ENCODE measurements around the gene AK2. TPM values are rescaled to one million over a fixed set of nuclear protein-coding genes. Genes with fewer than 3 reads are reported as not detected.

The AK2 gene
- total RNA-seq, 1 donor from 2014 or later = 94.6 TPM

DNA sequence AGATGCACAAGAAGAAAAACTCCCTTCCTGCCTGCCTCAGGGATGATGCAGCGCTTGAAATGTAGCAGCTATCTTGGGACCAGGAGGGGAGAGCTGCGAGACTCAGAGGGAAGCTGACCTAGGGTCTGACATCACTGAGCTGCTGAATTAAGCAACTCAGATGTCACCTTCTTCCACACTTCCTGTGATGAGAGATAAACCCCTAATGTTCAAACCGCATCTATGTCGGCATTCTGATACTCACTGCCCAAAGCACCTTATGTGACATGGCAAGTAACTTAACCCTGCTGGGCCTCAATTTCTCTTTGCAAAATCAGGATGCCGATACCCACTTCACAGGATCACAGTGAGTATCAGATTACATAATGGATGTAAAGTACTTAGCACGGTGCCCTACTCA lies 9.1 kb upstream of the AK2 start:
- Mint-ChIP-seq H3K27ac (ENCODE audit: unreplicated experiment) (no peak overlapping the region), H3K4me3 (ENCODE audit: unreplicated experiment) (no peak overlapping the region), H3K27me3 (ENCODE audit: unreplicated experiment) (no peaks in the 10 kb centered on the region), H3K9me3 (ENCODE audit: unreplicated experiment) (no peaks in the 10 kb centered on the region), H3K36me3 (ENCODE audit: unreplicated experiment) (no peaks in the 10 kb centered on the region), H3K4me1 (ENCODE audit: unreplicated experiment) (peaks cover 16% of the 10 kb centered on the region)
- TF ChIP-seq, protein P1, sequence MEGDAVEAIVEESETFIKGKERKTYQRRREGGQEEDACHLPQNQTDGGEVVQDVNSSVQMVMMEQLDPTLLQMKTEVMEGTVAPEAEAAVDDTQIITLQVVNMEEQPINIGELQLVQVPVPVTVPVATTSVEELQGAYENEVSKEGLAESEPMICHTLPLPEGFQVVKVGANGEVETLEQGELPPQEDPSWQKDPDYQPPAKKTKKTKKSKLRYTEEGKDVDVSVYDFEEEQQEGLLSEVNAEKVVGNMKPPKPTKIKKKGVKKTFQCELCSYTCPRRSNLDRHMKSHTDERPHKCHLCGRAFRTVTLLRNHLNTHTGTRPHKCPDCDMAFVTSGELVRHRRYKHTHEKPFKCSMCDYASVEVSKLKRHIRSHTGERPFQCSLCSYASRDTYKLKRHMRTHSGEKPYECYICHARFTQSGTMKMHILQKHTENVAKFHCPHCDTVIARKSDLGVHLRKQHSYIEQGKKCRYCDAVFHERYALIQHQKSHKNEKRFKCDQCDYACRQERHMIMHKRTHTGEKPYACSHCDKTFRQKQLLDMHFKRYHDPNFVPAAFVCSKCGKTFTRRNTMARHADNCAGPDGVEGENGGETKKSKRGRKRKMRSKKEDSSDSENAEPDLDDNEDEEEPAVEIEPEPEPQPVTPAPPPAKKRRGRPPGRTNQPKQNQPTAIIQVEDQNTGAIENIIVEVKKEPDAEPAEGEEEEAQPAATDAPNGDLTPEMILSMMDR (IDR thresholded peaks at IDR 0.05) = no peak
- no peak for DNase-seq (ENCODE audit: extremely low spot score, unreplicated experiment)

DNA sequence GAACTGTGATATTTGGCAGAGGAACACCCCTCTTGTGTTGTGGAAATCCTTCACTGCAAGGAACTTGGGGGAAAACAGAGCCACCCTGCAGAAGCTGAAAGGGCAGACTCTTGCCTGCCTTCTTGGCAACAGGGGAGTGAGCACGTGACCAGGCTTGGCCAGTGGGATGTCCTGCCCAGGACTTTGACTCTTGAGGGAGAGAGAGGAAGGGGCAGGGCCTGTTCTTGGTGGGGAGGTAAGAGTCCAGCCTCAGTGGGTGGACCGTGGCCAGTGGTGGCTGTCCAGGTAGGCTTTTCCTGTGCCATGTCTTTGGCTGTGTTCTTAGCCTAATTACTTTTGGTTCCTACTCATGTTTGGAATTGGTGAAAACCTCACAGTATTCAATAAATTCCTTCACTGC lies 8.6 kb upstream of the AK2 start:
- TF ChIP-seq, protein P1 (IDR thresholded peaks at IDR 0.05) = no peak
- no peak overlapping the region for H3K4me3 Mint-ChIP-seq (ENCODE audit: unreplicated experiment)
- H3K36me3 Mint-ChIP-seq (ENCODE audit: unreplicated experiment) = no peaks in the 10 kb centered on the region
- DNase-seq (ENCODE audit: extremely low spot score, unreplicated experiment) = no peak
- H3K9me3 Mint-ChIP-seq (ENCODE audit: unreplicated experiment) = no peaks in the 10 kb centered on the region
- H3K27ac Mint-ChIP-seq (ENCODE audit: unreplicated experiment) = no peak overlapping the region
- H3K4me1 Mint-ChIP-seq (ENCODE audit: unreplicated experiment) = peaks cover 11% of the 10 kb centered on the region
- H3K27me3 Mint-ChIP-seq (ENCODE audit: unreplicated experiment) = no peaks in the 10 kb centered on the region

DNA sequence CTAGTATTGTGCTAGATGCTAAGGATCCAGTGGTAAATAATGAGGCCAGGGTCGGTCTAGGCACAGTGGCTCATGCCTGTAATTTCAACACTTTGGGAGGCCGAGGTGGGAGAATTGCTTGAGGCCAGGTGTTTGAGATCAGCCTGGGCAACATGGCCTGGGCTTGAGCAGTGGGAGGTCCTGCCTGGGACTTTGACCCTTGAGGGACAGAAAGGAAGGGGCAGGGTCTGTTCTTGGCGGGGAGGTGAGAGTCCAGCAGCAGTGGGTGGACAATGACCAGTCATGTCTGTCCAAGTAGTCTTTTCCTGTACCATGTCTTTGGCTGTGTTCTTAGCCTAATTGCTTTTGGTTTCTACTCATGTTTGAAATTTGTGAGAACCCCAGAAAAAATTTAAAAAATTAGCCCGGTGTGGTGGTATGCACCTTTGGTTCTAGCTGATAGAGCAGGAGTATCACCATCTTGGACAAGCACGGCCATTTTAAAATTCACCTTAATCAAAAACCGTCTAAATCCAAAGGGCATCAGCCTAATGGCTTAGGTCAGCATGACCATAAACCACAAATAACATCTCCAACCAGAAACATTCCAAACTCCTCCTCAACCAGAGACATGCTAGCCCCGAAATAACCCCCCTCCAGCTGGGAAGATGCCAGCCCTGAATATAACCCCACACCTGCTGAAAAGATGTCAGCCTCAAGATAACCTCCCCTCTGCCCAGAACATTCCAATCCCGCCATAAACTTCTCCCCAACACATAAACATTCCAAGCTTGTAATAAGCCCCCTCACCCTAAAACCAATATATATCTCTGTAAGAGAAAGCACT lies 6.8 kb upstream of the AK2 start:
- Mint-ChIP-seq H3K4me1 (ENCODE audit: unreplicated experiment) (peaks cover 7% of the 10 kb centered on the region), H3K9me3 (ENCODE audit: unreplicated experiment) (no peaks in the 10 kb centered on the region), H3K4me3 (ENCODE audit: unreplicated experiment) (no peak overlapping the region), H3K27ac (ENCODE audit: unreplicated experiment) (no peak overlapping the region), H3K27me3 (ENCODE audit: unreplicated experiment) (no peaks in the 10 kb centered on the region), H3K36me3 (ENCODE audit: unreplicated experiment) (no peaks in the 10 kb centered on the region)
- TF ChIP-seq, protein P1 (IDR thresholded peaks at IDR 0.05) = no peak
- DNase-seq (ENCODE audit: extremely low spot score, unreplicated experiment) = no peak

DNA sequence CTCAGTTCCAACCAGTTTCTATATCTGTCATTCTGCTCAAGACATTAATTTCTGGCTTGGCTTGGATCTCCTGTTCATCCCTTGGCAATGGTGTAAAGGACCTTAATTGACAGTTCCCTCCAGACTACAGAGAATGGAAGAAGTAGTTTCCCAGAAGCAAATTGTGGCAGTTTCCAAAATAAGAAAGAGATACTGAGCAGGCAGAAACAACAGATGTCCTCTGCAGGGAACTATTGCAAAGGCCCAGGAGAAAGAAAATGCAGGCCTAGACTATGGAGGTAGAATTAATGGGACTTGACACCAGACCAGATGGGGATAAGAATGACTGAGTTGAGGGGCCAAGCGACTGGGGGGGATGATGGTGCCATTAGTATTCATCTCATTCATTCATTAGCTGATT lies 6.1 kb upstream of the AK2 start:
- peaks cover 2% of the 10 kb centered on the region for H3K4me1 Mint-ChIP-seq (ENCODE audit: unreplicated experiment)
- TF ChIP-seq, protein P1 (IDR thresholded peaks at IDR 0.05) = no peak
- H3K27ac Mint-ChIP-seq (ENCODE audit: unreplicated experiment) = no peak overlapping the region
- no peaks in the 10 kb centered on the region for H3K27me3 Mint-ChIP-seq (ENCODE audit: unreplicated experiment)
- no peaks in the 10 kb centered on the region for H3K9me3 Mint-ChIP-seq (ENCODE audit: unreplicated experiment)
- DNase-seq (ENCODE audit: extremely low spot score, unreplicated experiment) = no peak
- H3K4me3 Mint-ChIP-seq (ENCODE audit: unreplicated experiment) = no peak overlapping the region
- no peaks in the 10 kb centered on the region for H3K36me3 Mint-ChIP-seq (ENCODE audit: unreplicated experiment)

DNA sequence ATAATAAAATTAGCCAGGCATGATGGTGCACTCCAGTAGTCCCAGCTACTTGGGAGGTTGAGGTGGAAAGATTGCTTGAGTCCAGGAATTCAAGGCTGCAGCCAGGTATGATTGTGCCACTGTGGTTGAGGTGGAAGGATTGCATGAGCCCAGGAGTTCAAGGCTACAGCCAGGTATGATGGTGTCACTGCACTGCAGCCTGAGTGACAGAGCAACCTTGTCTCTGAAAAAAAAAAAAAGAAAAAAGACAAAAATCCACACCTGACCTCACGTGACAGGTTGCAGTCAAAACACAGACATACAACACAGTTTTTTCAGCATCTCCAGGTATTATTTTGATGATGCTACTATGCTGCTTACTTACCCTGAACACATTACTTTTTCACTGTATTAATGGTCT lies 4.3 kb upstream of the AK2 start:
- Mint-ChIP-seq H3K36me3 (ENCODE audit: unreplicated experiment) (no peaks in the 10 kb centered on the region), H3K9me3 (ENCODE audit: unreplicated experiment) (no peaks in the 10 kb centered on the region), H3K4me1 (ENCODE audit: unreplicated experiment) (peaks cover 8% of the 10 kb centered on the region), H3K4me3 (ENCODE audit: unreplicated experiment) (no peak overlapping the region), H3K27me3 (ENCODE audit: unreplicated experiment) (no peaks in the 10 kb centered on the region), H3K27ac (ENCODE audit: unreplicated experiment) (no peak overlapping the region)
- TF ChIP-seq, protein P1 (IDR thresholded peaks at IDR 0.05) = no peak
- no peak for DNase-seq (ENCODE audit: extremely low spot score, unreplicated experiment)
